ENCODE measurements around the gene PRC1.

- TF ChIP-seq CTCF (IDR thresholded peaks at IDR 0.05; ENCODE audit: low read depth, low read length) (no peak), EZH2phosphoT487 (IDR thresholded peaks at IDR 0.05; ENCODE audit: low read depth) (no peak)
These were observed 2.6 kb downstream of the PRC1 start for GRCh38 chr15:90991587-90992285.
